Thyroid gland (tissue), 4 donors: Measurements from ENCODE around the gene LFNG.

Source experiments
- CTCF ChIP-seq, 6 experiments: fragments of 200-600 bp in 3 of 6; fragments of 450-650 bp in 3 of 6; sonication (generic) in 3 of 6; IDR thresholded peaks; one replicate each; pipeline ENCODE4 v1.5.1; 2016 to 2019; ENCODE audit warnings: antibody characterized with exemption in 6 of 6, mild to moderate bottlenecking in 2 of 6, inconsistent platforms in 1 of 6, moderate library complexity in 1 of 6
- POLR2A ChIP-seq, 2 donors: fragments of 450-650 bp; IDR thresholded peaks; one replicate each; pipeline ENCODE4 v1.6.1; 2017; ENCODE audit warnings: antibody characterized with exemption in 2 of 2, mild to moderate bottlenecking in 2 of 2, moderate library complexity in 1 of 2

- TF ChIP-seq POLR2A (IDR thresholded peaks at IDR 0.05) (no peak), CTCF (IDR thresholded peaks at IDR 0.05) (no peak)
These were observed 27.5 kb upstream of the LFNG start for GRCh38 chr7:2492038-2492437.
